ENCODE data around the gene FURIN. TPM values are rescaled to one million over a fixed set of nuclear protein-coding genes. Genes with fewer than 3 reads are reported as not detected.

Gene FURIN
- total RNA-seq, 1 donor from 2014 or later: 26.5 TPM

GRCh38 chr15:90851940-90852339 is 16.4 kb upstream of the FURIN start:
- Mint-ChIP-seq H3K9me3 (ENCODE audit: unreplicated experiment) (no peaks in the 10 kb centered on the region), H3K4me3 (ENCODE audit: unreplicated experiment) (no peak overlapping the region), H3K27ac (ENCODE audit: unreplicated experiment) (no peak overlapping the region), H3K4me1 (ENCODE audit: low read depth, unreplicated experiment) (no peaks in the 10 kb centered on the region), H3K27me3 (ENCODE audit: unreplicated experiment) (peaks cover 5% of the 10 kb centered on the region), H3K36me3 (ENCODE audit: unreplicated experiment) (no peaks in the 10 kb centered on the region)
- no peak for TF ChIP-seq CTCF (IDR thresholded peaks at IDR 0.05; ENCODE audit: partially characterized antibody, unreplicated experiment)
- DNase-seq: no peak

GRCh38 chr15:90855139-90855538 is 13.2 kb upstream of the FURIN start:
- no peaks in the 10 kb centered on the region for H3K9me3 Mint-ChIP-seq (ENCODE audit: unreplicated experiment)
- no peak overlapping the region for H3K4me3 Mint-ChIP-seq (ENCODE audit: unreplicated experiment)
- peaks cover 5% of the 10 kb centered on the region for H3K27me3 Mint-ChIP-seq (ENCODE audit: unreplicated experiment)
- H3K36me3 Mint-ChIP-seq (ENCODE audit: unreplicated experiment): no peaks in the 10 kb centered on the region
- DNase-seq: no peak
- no peak overlapping the region for H3K27ac Mint-ChIP-seq (ENCODE audit: unreplicated experiment)
- no peak for TF ChIP-seq CTCF (IDR thresholded peaks at IDR 0.05; ENCODE audit: partially characterized antibody, unreplicated experiment)
- peaks cover 5% of the 10 kb centered on the region for H3K4me1 Mint-ChIP-seq (ENCODE audit: low read depth, unreplicated experiment)

GRCh38 chr15:90857337-90857736 is 11.1 kb upstream of the FURIN start:
- Mint-ChIP-seq H3K27ac (ENCODE audit: unreplicated experiment) (no peak overlapping the region), H3K9me3 (ENCODE audit: unreplicated experiment) (no peaks in the 10 kb centered on the region), H3K27me3 (ENCODE audit: unreplicated experiment) (peaks cover 5% of the 10 kb centered on the region), H3K36me3 (ENCODE audit: unreplicated experiment) (no peaks in the 10 kb centered on the region), H3K4me3 (ENCODE audit: unreplicated experiment) (no peak overlapping the region), H3K4me1 (ENCODE audit: low read depth, unreplicated experiment) (peaks cover 5% of the 10 kb centered on the region)
- TF ChIP-seq CTCF (IDR thresholded peaks at IDR 0.05; ENCODE audit: partially characterized antibody, unreplicated experiment): no peak
- DNase-seq: no peak

GRCh38 chr15:90857883-90858443 is 10.4 kb upstream of the FURIN start:
- H3K4me3 Mint-ChIP-seq (ENCODE audit: unreplicated experiment): no peak overlapping the region
- no peak for DNase-seq
- H3K36me3 Mint-ChIP-seq (ENCODE audit: unreplicated experiment): no peaks in the 10 kb centered on the region
- H3K4me1 Mint-ChIP-seq (ENCODE audit: low read depth, unreplicated experiment): peaks cover 5% of the 10 kb centered on the region
- TF ChIP-seq CTCF (IDR thresholded peaks at IDR 0.05; ENCODE audit: partially characterized antibody, unreplicated experiment): no peak
- H3K27me3 Mint-ChIP-seq (ENCODE audit: unreplicated experiment): peaks cover 5% of the 10 kb centered on the region
- H3K9me3 Mint-ChIP-seq (ENCODE audit: unreplicated experiment): no peaks in the 10 kb centered on the region
- H3K27ac Mint-ChIP-seq (ENCODE audit: unreplicated experiment): no peak overlapping the region

GRCh38 chr15:90859234-90860131 is 8.9 kb upstream of the FURIN start:
- peaks cover 5% of the 10 kb centered on the region for H3K4me1 Mint-ChIP-seq (ENCODE audit: low read depth, unreplicated experiment)
- no peak for TF ChIP-seq CTCF (IDR thresholded peaks at IDR 0.05; ENCODE audit: partially characterized antibody, unreplicated experiment)
- no peaks in the 10 kb centered on the region for H3K9me3 Mint-ChIP-seq (ENCODE audit: unreplicated experiment)
- no peaks in the 10 kb centered on the region for H3K36me3 Mint-ChIP-seq (ENCODE audit: unreplicated experiment)
- DNase-seq: no peak
- H3K27me3 Mint-ChIP-seq (ENCODE audit: unreplicated experiment): peaks cover 6% of the 10 kb centered on the region
- no peak overlapping the region for H3K4me3 Mint-ChIP-seq (ENCODE audit: unreplicated experiment)
- H3K27ac Mint-ChIP-seq (ENCODE audit: unreplicated experiment): no peak overlapping the region
